Left lung (tissue), 10 donors: ENCODE measurements around the gene HSBP1L1. TPM values are rescaled to one million over a fixed set of nuclear protein-coding genes. Genes with fewer than 3 reads are reported as not detected.

Experiments used
- ATAC-seq: fragments of 200-7000 bp; cut with Tn5 transposase; one replicate; pipeline ENCODE4 v1.9.1; 2020; ENCODE audit warnings: moderate library complexity
- DNase-seq, 4 donors: peaks; one replicate each; pipeline ENCODE4 v3.0.0-alpha.2; 2013 to 2020
- H3K27ac ChIP-seq, 2 donors: fragments of 200-600 bp; sonication (generic) in 1 of 2; one replicate each; pipeline versions ENCODE4 v1.5.0 to v1.8.0; 2020 to 2021
- H3K27me3 ChIP-seq, 2 donors: fragments of 200-600 bp; sonication (generic) in 1 of 2; one replicate each; pipeline versions ENCODE4 v1.5.0 to v1.8.0; 2020 to 2021
- H3K36me3 ChIP-seq, 2 donors: fragments of 200-600 bp; sonication (generic) in 1 of 2; one replicate each; pipeline versions ENCODE4 v1.5.0 to v1.8.0; 2020 to 2021
- H3K4me1 ChIP-seq, 2 donors: fragments of 200-600 bp; one replicate each; pipeline ENCODE4 v1.8.0; 2021
- H3K4me3 ChIP-seq, 2 donors: fragments of 200-600 bp; sonication (generic) in 1 of 2; one replicate each; pipeline versions ENCODE4 v1.5.0 to v1.8.0; 2020 to 2021; ENCODE audit warnings: mild to moderate bottlenecking in 1 of 2
- H3K9me3 ChIP-seq, 2 donors: fragments of 200-600 bp; sonication (generic) in 1 of 2; one replicate each; pipeline versions ENCODE4 v1.5.0 to v1.8.0; 2020 to 2021
- intact Hi-C, 2 donors: fragments of 100-400 bp; cut with DNase I; formaldehyde crosslinking; loops; one replicate each; pipeline versions ENCODE4 v1.11.2 to v1.14.2; 2022
- polyA plus RNA-seq, 6 donors: library from polyadenylated mRNA; unstranded; fragments of 120-200 nt; gene quantifications; one replicate each; pipeline ENCODE4 v1.2.1, GENCODE V29; 2013; ENCODE audit not compliant: insufficient read length in 6 of 6
- total RNA-seq, 2 donors: library from RNA; stranded (reverse); fragmentation: NEBNext Ultra II Directional; extraction: Animal tissue kit (Norgen Biotek cat#: 25700); gene quantifications; one replicate each; pipeline ENCODE4 v1.2.1, GENCODE V29; 2021
- TF ChIP-seq, protein P1 (sequence below), 2 donors: fragments of 200-600 bp; sonication (generic) in 1 of 2; IDR thresholded peaks; one replicate each; pipeline versions ENCODE4 v1.5.0 to v1.8.0; 2021; ENCODE audit warnings: antibody characterized with exemption in 2 of 2
- donor health status: DM: no; HTN: yes; CAD: no.
- donor health status: DM: no; HTN: no; CAD: no.

HSBP1L1 gene
- total and polyA plus RNA-seq, 8 donors: 21.7 to 38.5 (median 26.5) TPM

DNA sequence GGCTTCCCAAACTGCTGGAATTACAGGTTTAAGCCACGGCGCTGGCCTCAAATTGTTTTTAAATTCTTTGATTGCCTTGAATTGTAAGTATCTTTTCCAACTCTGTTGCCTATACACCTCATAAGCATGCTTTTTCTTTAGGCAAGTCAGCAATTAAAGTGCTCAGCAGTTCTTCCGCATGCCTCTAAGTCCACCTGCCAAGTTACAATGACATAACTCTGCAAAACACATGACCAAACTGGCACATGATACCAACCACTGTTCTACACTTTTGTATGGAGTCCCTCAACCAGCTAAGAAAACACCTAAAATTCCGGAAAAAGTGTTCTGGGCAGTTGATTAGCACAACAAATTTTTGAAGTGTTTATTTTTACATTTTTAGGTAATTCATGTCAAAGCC lies 18.8 kb downstream of the HSBP1L1 start:
- peaks cover 0 to 28% of the 10 kb centered on the region in 2 donors for H3K36me3 ChIP-seq
- H3K4me3 ChIP-seq: no peak overlapping the region
- H3K4me1 ChIP-seq: peaks cover 10 to 53% of the 10 kb centered on the region in 2 donors
- ATAC-seq (peak; percentile 52), DNase-seq (no peak)
- H3K27me3 ChIP-seq: no peaks in the 10 kb centered on the region
- no peaks in the 10 kb centered on the region for H3K9me3 ChIP-seq
- intact Hi-C loops: no loop called here
- peak overlapping the region in 1 of 2 donors; percentile 55 for H3K27ac ChIP-seq
- TF ChIP-seq, protein P1, sequence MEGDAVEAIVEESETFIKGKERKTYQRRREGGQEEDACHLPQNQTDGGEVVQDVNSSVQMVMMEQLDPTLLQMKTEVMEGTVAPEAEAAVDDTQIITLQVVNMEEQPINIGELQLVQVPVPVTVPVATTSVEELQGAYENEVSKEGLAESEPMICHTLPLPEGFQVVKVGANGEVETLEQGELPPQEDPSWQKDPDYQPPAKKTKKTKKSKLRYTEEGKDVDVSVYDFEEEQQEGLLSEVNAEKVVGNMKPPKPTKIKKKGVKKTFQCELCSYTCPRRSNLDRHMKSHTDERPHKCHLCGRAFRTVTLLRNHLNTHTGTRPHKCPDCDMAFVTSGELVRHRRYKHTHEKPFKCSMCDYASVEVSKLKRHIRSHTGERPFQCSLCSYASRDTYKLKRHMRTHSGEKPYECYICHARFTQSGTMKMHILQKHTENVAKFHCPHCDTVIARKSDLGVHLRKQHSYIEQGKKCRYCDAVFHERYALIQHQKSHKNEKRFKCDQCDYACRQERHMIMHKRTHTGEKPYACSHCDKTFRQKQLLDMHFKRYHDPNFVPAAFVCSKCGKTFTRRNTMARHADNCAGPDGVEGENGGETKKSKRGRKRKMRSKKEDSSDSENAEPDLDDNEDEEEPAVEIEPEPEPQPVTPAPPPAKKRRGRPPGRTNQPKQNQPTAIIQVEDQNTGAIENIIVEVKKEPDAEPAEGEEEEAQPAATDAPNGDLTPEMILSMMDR (IDR thresholded peaks at IDR 0.05): no peak

DNA sequence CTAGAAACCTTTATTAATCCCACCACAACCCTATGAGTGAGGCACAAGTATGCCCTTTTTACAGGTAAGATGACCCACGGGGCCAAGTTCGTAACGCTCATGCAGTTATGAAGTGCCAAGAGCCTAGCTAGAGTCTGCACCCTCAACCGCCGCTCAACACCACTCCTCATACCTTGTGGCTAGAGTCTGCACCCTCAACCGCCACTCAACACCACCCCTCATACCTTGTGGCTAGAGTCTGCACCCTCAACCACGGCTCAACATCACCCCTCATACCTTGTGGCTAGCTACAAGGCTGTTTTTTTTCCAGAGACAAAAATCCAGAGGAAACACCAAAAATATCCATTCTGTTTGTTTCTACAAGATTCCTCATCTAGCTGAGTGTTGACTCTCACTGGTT lies 19.4 kb downstream of the HSBP1L1 start:
- Histone ChIP-seq H3K4me3 (no peak overlapping the region), H3K9me3 (no peaks in the 10 kb centered on the region), H3K27ac (no peak overlapping the region), H3K36me3 (peaks cover 0 to 25% of the 10 kb centered on the region in 2 donors), H3K4me1 (peaks cover 10 to 53% of the 10 kb centered on the region in 2 donors), H3K27me3 (no peaks in the 10 kb centered on the region)
- DNase-seq (no peak), ATAC-seq (no peak)
- TF ChIP-seq, protein P1 (IDR thresholded peaks at IDR 0.05): no peak
- intact Hi-C loops: no loop called here

DNA sequence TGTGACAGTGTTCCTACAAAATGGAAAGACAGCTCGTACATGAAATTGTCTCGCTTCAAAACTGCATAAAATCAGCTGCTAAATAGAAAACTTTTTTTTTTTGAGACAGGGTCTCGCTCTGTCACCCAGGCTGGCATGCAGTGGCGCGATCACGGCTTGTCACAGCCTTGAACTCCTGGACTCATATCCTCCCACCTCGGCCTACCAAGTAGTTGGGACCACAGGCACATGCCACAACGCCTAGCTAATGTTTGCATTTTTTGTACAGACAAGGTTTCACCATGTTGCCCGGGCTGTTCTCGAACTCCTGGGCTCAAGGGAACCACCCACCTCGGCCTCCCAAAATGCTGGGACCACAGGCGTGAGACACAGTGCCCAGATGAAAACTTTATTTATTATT lies 20.7 kb downstream of the HSBP1L1 start:
- peaks cover 0 to 20% of the 10 kb centered on the region in 2 donors for H3K36me3 ChIP-seq
- TF ChIP-seq, protein P1 (IDR thresholded peaks at IDR 0.05): no peak
- H3K4me1 ChIP-seq: peaks cover 10 to 59% of the 10 kb centered on the region in 2 donors
- no peak overlapping the region for H3K27ac ChIP-seq
- H3K4me3 ChIP-seq: no peak overlapping the region
- no peaks in the 10 kb centered on the region for H3K9me3 ChIP-seq
- ATAC-seq: no peak
- DNase-seq: no peak
- intact Hi-C loops: no loop called here
- no peaks in the 10 kb centered on the region for H3K27me3 ChIP-seq

DNA sequence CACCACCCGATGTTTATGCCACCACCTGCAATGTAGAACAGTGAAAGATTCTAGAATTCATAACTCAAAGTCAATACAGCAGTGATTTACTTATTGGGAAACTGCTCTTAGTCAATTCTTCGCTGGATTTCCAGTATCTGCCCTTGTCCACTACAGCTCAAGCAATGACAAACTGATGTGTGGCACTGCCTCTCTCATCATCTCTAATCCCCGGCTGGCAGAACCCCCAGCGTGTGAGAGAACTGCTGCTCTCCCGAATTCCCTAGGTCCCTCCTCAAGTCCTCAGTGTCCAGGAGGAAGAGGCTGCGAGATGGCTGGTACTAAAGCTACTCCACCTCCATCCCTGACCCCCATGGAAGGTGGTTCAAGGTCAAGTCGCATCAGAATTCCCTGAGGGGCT lies 22.3 kb downstream of the HSBP1L1 start:
- no peaks in the 10 kb centered on the region for H3K27me3 ChIP-seq
- no peak for DNase-seq
- H3K9me3 ChIP-seq: no peaks in the 10 kb centered on the region
- peaks cover 10 to 59% of the 10 kb centered on the region in 2 donors for H3K4me1 ChIP-seq
- intact Hi-C loops: no loop called here
- TF ChIP-seq, protein P1 (IDR thresholded peaks at IDR 0.05): no peak
- no peak for ATAC-seq
- H3K27ac ChIP-seq: no peak overlapping the region
- H3K36me3 ChIP-seq: peaks cover 0 to 20% of the 10 kb centered on the region in 2 donors
- H3K4me3 ChIP-seq: peak overlapping the region; percentile 94 to 97

DNA sequence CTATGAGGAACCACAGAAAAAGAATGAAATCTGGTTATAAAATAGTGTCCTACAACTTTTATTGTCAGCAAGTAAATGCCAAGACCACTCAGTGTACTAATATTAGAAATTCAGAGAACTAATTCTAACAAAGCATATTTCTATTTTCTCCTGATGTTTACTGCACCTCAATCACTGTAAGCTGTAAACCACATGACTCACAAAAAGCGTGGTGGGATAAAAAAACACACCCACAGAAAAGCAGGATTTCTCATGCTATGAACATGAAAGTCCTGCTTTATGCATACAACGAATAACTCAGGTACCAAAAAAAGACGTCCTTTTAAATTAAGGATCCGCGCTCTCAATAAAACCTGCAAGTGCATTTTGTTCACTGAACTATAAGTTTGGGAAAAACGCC lies 23.1 kb downstream of the HSBP1L1 start:
- TF ChIP-seq, protein P1 (IDR thresholded peaks at IDR 0.05): no peak
- Histone ChIP-seq H3K27me3 (no peaks in the 10 kb centered on the region), H3K27ac (peak overlapping the region; percentile 86 to 93), H3K9me3 (no peaks in the 10 kb centered on the region), H3K4me3 (peak overlapping the region; percentile 94 to 97), H3K36me3 (peaks cover 0 to 20% of the 10 kb centered on the region in 2 donors), H3K4me1 (peaks cover 10 to 54% of the 10 kb centered on the region in 2 donors)
- ATAC-seq (no peak), DNase-seq (no peak)
- intact Hi-C loops: no loop called here
